Gastroesophageal sphincter (tissue), 4 donors: ENCODE measurements around the gene BCORL1. TPM values are rescaled to one million over a fixed set of nuclear protein-coding genes. Genes with fewer than 3 reads are reported as not detected.

Source experiments
- ATAC-seq: fragments of 150-250 bp; one replicate; pipeline ENCODE4 v1.9.1; 2016; ENCODE audit warnings: mild to moderate bottlenecking, moderate library complexity
- H3K27ac ChIP-seq, 4 donors: fragments of 200-600 bp; sonication (generic) in 3 of 4; 1 replicate in 3 of 4; 2 replicates in 1 of 4; pipeline ENCODE4 v1.5.1; 2016 to 2019
- H3K27me3 ChIP-seq: fragments of 200-600 bp; sonication (generic); one replicate; pipeline ENCODE4 v1.5.1; 2019
- H3K36me3 ChIP-seq, 2 donors: fragments of 200-600 bp; sonication (generic); one replicate each; pipeline ENCODE4 v1.5.1; 2019; ENCODE audit warnings: control low read depth in 1 of 2
- H3K4me1 ChIP-seq, 3 donors: fragments of 200-600 bp; sonication (generic); 1 replicate in 2 of 3; 2 replicates in 1 of 3; pipeline ENCODE4 v1.5.1; 2016 to 2019; ENCODE audit warnings: control low read depth in 2 of 3
- H3K4me3 ChIP-seq, 2 donors: fragments of 200-600 bp; sonication (generic); one replicate each; pipeline ENCODE4 v1.5.1; 2019; ENCODE audit warnings: mild to moderate bottlenecking in 1 of 2, moderate library complexity in 1 of 2
- H3K9me3 ChIP-seq, 3 donors: fragments of 200-600 bp; sonication (generic); one replicate each; pipeline ENCODE4 v1.5.1; 2017 to 2019; ENCODE audit warnings: control low read depth in 2 of 3
- EP300 ChIP-seq: sonication (generic); formaldehyde crosslinking; IDR thresholded peaks from one replicate; pipeline ENCODE4 v1.6.1; 2017; ENCODE audit warnings: antibody characterized with exemption, mild to moderate bottlenecking
- POLR2A ChIP-seq, 2 donors: fragments of 450-650 bp; IDR thresholded peaks; one replicate each; pipeline ENCODE4 v1.6.1; 2017; ENCODE audit warnings: antibody characterized with exemption in 2 of 2, mild to moderate bottlenecking in 2 of 2, moderate library complexity in 1 of 2
- POLR2AphosphoS5 ChIP-seq: sonication (generic); formaldehyde crosslinking; IDR thresholded peaks from one replicate; pipeline ENCODE4 v1.6.1; 2017; ENCODE audit warnings: antibody characterized with exemption
- WGBS, 2 donors: methylation state at CpG; one replicate each; pipeline ENCODE4 v1.1.5; 2018; ENCODE audit warnings: low coverage in 1 of 2; 5-methylcytosine and 5-hydroxymethylcytosine counted together
- total RNA-seq, 4 donors: library from RNA; depleted of rRNA; stranded (reverse); fragments of >200 nt; gene quantifications; one replicate each; pipeline ENCODE4 v1.1.0, GENCODE V29; 2016
- TF ChIP-seq, protein P1 (sequence below), 4 experiments: fragments of 200-600 bp in 2 of 4; fragments of 450-650 bp in 2 of 4; sonication (generic) in 1 of 4; IDR thresholded peaks; one replicate each; pipeline ENCODE4 v1.5.1; 2017 to 2019; ENCODE audit warnings: antibody characterized with exemption in 4 of 4, mild to moderate bottlenecking in 2 of 4, moderate library complexity in 2 of 4

BCORL1 gene
- total RNA-seq, 4 donors from 2014 or later = 2.8 to 10.4 (median 6.6) TPM

DNA sequence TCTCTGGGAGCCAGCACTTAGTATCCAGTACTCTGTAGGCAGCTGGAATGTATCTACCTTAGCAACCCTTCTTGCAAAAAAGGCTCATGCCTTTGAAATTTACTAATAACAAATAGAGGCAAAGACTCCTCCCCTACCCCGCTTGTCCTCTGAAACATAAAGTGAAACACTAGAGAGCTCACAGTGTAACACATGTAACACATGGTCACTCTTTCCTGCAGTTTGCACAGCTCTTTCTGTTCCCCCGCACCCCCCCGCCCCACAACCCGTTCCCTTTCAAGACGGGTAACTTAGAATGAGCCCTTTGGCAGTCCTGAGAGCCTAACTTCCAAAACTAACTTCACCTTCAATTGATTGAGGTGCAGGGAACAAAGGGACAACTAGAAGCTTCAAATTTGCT is 6.0 kb upstream of the BCORL1 start:
- Histone ChIP-seq H3K4me3 (no peak overlapping the region), H3K4me1 (peaks cover 0 to 7% (median 0%) of the 10 kb centered on the region in 3 donors), H3K9me3 (no peaks in the 10 kb centered on the region), H3K27me3 (no peaks in the 10 kb centered on the region), H3K27ac (no peak overlapping the region), H3K36me3 (no peaks in the 10 kb centered on the region)
- TF ChIP-seq EP300 (no peak), POLR2AphosphoS5 (no peak), POLR2A (IDR thresholded peaks at IDR 0.05) (no peak)
- TF ChIP-seq, protein P1, sequence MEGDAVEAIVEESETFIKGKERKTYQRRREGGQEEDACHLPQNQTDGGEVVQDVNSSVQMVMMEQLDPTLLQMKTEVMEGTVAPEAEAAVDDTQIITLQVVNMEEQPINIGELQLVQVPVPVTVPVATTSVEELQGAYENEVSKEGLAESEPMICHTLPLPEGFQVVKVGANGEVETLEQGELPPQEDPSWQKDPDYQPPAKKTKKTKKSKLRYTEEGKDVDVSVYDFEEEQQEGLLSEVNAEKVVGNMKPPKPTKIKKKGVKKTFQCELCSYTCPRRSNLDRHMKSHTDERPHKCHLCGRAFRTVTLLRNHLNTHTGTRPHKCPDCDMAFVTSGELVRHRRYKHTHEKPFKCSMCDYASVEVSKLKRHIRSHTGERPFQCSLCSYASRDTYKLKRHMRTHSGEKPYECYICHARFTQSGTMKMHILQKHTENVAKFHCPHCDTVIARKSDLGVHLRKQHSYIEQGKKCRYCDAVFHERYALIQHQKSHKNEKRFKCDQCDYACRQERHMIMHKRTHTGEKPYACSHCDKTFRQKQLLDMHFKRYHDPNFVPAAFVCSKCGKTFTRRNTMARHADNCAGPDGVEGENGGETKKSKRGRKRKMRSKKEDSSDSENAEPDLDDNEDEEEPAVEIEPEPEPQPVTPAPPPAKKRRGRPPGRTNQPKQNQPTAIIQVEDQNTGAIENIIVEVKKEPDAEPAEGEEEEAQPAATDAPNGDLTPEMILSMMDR (IDR thresholded peaks at IDR 0.05) = no peak
- ATAC-seq = no peak
- WGBS, 2 donors = 67 to 78% methylated on average over 1 to 4 of the region's 5 CpGs

DNA sequence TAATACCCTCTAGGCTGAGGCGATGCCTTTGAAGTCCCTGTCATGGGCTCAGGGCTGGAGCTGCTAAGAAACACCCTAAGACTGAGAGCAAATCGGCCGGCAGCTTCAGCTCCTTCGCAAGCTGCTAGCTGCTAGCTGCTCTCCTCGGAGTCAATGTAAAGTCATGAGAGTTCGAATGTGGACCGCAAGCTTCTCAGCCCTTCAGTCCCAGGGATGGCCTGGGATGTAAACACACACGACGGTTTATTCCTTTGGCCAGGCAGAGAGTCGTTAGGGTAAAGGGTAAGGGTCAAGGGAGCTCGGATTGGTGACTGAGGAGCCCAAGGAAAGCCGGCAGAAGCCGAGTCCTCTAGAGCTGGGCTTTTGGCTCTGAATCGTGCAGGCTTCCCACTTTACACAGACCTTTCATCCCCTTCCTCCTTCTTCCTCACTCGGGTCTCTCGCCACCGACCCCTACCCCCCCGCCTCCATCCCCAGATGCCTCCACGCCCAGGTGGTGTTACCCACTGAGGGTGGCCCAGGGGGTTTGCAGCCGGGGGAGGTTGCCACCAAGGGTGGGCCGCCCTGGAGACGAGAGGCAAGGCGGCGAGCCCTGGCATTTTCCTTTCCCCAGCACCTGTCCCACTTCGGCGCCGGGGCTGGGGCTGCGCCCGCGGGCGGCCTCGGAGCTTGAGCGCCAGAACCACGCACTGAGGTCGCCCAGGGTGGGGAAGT is 3.1 kb upstream of the BCORL1 start:
- Histone ChIP-seq H3K4me1 (peaks cover 0 to 7% (median 0%) of the 10 kb centered on the region in 3 donors), H3K4me3 (peak overlapping the region in 1 of 2 donors; percentile 90), H3K36me3 (no peaks in the 10 kb centered on the region), H3K27ac (peak overlapping the region in 3 of 4 donors; percentile 77 to 88 (median 85)), H3K27me3 (no peaks in the 10 kb centered on the region), H3K9me3 (no peaks in the 10 kb centered on the region)
- TF ChIP-seq POLR2A (IDR thresholded peaks at IDR 0.05) (no peak), EP300 (no peak), POLR2AphosphoS5 (no peak)
- TF ChIP-seq, protein P1 (IDR thresholded peaks at IDR 0.05) = no peak
- WGBS, 2 donors = 26% methylated on average over 13 of the region's 35 CpGs; no CpG with 5 or more reads in 1 of the 2 donors
- no peak for ATAC-seq

DNA sequence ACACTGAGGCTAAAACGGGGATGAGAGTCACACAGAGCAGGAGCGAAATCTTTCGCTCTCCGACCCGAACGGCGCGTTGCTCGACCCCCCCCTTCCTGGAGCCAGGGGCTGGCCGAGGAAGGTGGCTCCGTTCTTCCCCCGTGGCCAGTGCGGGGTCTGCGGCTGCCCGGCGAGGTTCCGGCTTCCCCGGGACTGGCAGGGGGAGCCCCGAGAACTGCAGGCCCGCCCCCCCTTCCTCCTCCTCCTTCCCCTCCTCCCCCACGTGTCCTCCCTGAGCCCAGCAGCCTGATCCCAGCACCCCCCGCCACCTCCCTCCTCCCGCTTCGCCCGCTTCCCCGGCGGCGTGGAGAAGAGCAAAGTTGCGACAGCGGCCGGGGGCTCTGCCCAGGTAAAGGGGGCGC is 2.4 kb upstream of the BCORL1 start:
- no peaks in the 10 kb centered on the region for H3K36me3 ChIP-seq
- no CpG with 5 or more reads among the region's 32 CpGs for WGBS, 2 donors
- TF ChIP-seq, protein P1 (IDR thresholded peaks at IDR 0.05) = no peak
- TF ChIP-seq POLR2A (IDR thresholded peaks at IDR 0.05) (no peak), POLR2AphosphoS5 (no peak), EP300 (no peak)
- ATAC-seq = no peak
- peaks cover 0 to 12% (median 0%) of the 10 kb centered on the region in 3 donors for H3K4me1 ChIP-seq
- no peaks in the 10 kb centered on the region for H3K27me3 ChIP-seq
- peak overlapping the region in 3 of 4 donors; percentile 77 to 88 (median 85) for H3K27ac ChIP-seq
- H3K4me3 ChIP-seq = peak overlapping the region in 1 of 2 donors; percentile 90
- no peaks in the 10 kb centered on the region for H3K9me3 ChIP-seq

- Histone ChIP-seq H3K4me3 (peak overlapping the region in 1 of 2 donors; percentile 90), H3K36me3 (no peaks in the 10 kb centered on the region), H3K9me3 (no peaks in the 10 kb centered on the region), H3K27ac (peak overlapping the region in 3 of 4 donors; percentile 77 to 88 (median 85)), H3K27me3 (no peaks in the 10 kb centered on the region), H3K4me1 (peaks cover 0 to 19% (median 0%) of the 10 kb centered on the region in 3 donors)
- peak; percentile 35 for ATAC-seq
- WGBS, 2 donors = 29% methylated on average over 9 of the region's 79 CpGs; no CpG with 5 or more reads in 1 of the 2 donors
- peak; percentile 48 for TF ChIP-seq POLR2AphosphoS5
- TF ChIP-seq, protein P1 (IDR thresholded peaks at IDR 0.05) = no peak
- TF ChIP-seq EP300 = no peak
- TF ChIP-seq POLR2A (IDR thresholded peaks at IDR 0.05) = peak; percentile 37 to 62
Measured at GRCh38 chrX:129980540-129981199, 1.8 kb upstream of the BCORL1 start.
